ENCODE results near the gene GNAI3.
A peak's percentile ranks its signal among the peaks of the same experiment; 100 is the strongest.

Gene GNAI3

DNA sequence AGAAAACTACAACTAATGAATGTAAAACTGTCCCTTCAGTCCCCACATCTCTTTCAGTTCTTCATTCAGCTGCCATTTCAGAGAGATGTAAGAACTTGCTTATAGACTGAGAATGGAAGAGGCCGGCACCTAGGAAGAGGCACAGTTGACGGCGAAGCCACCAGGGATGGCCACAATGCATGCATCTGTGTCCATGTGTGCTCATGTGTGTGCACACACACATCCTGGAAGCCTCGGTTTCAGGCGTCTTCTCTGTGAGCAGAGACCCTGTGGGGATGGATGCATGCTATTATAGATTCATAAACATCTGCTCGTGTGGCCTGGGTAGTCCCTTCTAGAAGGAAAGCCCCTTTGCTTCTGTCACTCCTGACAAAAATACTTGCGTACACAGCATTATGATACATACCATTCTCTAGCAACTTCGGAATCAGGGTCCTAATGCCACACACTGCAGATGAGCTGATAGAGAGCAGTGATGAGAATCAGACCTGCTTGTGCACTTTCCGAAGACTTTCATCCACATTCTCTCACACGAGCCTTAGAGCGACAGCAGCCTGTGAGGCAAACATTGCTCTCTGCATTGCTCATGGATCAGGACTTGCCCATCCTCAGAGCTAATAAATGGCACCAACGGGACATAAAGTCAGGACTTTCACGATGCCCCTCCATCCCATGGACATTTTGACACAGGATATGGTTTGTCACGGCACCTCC lies 21.2 kb upstream of the GNAI3 start:
- no peak for DNase-seq (ENCODE audit: low spot score)

- DNase-seq (ENCODE audit: low spot score): no peak
Measured at GRCh38 chr1:109527846-109528695, 20.3 kb upstream of the GNAI3 start.

DNA sequence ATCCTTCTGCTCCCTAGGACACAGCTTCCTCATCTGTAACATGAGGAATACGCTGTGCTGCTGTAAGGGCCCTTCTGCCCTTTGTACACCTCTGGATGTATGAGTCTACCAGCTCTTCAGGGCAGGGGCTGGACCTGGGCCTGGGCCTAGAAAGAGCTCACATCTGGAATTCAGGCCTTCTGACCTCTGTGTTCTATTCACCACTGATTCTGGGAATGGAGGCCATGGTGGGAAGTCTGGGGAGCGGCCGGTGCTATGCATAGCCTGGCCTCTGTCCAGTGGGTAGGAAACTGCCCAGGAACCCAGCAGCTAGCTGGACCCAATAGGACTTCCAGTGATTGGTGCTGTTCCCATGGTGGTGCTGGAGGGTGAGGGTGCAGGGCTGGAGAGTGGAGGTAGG lies 19.7 kb upstream of the GNAI3 start:
- DNase-seq (ENCODE audit: low spot score): no peak

- DNase-seq (ENCODE audit: low spot score): no peak
Measured at GRCh38 chr1:109529881-109530456, 18.4 kb upstream of the GNAI3 start.

DNA sequence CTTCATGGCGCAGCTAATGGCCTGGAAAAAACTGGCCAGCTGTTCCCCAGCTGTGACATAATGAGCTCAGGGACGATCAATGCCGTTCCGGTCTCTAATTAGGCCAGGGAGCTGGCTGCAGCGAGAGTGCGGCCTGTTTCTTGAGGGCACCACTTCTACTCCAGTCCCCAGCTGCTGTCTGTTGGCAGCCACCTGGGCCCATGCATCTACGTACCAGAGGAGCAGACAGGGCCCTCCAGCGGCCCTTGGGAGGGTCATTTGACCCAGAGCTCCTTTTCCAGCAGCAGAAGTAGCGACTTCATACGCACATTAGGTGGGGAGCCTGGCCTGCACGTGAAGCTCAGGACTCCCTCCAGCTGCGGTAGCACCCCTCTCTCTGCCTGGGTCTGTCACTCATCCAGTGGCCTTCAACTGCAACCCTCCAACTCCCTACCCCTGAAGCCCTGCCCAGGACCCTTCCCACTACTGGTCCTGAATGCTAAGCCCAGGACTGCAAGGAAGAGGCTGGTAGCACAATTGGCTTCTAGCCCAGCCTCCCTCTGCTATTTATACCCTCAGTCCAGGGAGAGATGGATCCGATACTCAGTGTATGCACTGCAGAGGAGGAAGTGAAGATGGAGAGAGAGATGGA lies 17.8 kb upstream of the GNAI3 start:
- DNase-seq (ENCODE audit: low spot score): no peak

GRCh38 chr1:109531380-109531779 lies 17.0 kb upstream of the GNAI3 start:
- DNase-seq (ENCODE audit: low spot score): no peak

DNA sequence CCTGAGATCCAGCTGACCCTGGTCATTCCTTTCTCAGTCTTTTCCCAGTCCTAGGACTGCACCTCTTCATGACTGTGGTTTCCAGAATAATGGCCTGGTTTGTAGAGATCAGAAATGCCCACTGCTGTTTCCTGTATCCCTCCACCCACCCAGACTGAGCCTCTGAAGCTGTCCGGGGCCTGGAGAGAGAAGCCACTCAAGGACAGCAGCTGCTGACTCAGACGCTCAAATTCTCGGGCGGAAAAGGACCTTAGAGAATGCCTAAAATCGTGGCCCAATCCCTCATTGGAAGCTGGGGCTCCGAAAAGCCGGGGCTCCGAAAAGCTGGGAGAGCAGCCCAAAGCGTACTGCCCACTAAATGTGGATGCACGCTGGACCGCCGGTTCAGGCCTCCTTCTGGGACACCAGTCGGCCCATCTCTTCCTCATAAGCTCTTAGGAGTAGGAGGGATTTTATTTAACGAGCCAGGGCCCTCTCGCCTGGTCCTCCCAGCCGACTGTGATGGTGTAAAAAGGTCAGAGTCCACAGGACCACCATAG lies 16.5 kb upstream of the GNAI3 start:
- DNase-seq (ENCODE audit: low spot score): no peak

GRCh38 chr1:109532365-109533136 lies 15.9 kb upstream of the GNAI3 start:
- peak; percentile 63 for DNase-seq (ENCODE audit: low spot score)

DNA sequence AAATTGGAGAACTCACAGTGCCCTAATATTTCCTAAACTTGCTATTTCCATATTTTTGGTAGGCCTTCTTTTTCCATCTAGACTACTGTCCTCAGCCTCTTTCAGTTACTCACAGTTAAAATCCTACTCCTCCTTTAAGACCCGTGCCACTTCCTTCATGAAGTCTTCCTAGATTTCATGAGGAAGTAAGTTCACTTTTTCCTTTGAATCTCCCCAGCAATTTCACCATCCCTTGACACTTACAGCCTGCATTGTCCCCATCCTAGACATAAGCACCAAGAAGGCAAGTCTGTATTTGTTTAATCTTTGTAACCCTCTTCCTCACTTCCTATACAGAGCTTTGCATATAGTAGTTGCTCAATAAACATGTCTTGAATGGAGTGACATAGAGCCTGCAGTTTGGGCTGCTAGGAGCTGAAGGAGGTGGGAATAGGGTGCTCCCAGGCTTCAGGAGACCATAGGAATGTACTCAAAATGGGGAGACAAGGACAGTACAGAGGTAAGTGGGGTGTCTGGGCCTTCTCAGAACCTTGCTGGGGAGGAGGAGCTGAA lies 14.0 kb upstream of the GNAI3 start:
- DNase-seq (ENCODE audit: low spot score): no peak

DNA sequence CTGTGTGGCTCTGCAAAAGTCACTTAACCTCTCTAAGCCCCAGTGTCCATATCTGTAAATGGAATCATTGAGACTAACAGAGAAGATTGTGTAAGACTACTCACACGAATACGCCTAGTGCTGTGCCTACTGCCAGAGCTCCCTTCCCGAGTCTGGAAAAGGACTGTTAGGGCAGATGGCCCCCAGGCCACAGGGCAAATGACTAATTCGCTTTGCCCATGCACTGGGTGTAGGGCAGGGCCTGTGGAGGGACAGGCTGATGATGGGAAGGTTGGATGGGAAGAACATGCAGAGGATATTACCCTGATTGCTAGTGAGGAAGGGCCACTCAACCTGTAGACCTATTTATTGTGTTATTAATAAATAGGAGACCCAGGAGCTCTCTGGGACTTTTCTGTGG lies 12.9 kb upstream of the GNAI3 start:
- DNase-seq (ENCODE audit: low spot score): no peak

GRCh38 chr1:109535971-109536491 lies 12.4 kb upstream of the GNAI3 start:
- DNase-seq (ENCODE audit: low spot score): no peak

GRCh38 chr1:109537450-109538178 lies 10.8 kb upstream of the GNAI3 start:
- no peak for DNase-seq (ENCODE audit: low spot score)

DNA sequence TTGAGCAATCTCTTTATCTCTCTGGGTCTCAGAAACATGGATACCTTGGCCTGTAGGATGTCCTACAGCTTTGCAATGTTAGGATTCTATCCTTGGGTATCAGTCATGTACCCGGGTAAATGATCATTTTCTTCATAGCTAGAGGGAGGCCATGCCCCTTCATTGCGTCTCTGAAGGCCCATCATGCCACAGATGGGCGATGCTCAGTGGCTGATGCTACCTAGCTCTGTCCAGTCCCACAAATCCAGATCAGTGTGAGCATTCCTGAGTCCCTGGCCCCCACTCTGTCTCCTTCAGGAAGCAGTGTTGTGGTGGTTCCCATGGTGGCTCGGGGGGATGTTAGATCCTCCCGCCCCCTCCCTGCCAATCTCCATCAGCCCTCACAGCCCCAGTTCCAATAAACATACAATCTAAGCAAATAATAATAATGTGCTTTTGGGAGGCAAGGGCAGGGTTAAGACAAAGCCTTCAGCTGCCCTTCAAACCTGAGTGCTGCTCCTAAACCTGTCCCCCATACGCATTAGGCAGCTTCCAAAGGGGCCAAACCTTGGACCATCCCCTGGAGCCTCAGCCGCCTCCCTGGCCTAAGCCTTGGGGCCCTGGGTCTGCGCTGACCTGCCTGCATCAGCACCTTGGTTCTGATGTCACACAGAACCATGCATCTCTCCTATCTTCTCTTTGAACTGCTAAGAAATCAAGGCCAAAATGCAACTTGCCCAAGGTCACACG lies 9.4 kb upstream of the GNAI3 start:
- no peak for DNase-seq (ENCODE audit: low spot score)

DNA sequence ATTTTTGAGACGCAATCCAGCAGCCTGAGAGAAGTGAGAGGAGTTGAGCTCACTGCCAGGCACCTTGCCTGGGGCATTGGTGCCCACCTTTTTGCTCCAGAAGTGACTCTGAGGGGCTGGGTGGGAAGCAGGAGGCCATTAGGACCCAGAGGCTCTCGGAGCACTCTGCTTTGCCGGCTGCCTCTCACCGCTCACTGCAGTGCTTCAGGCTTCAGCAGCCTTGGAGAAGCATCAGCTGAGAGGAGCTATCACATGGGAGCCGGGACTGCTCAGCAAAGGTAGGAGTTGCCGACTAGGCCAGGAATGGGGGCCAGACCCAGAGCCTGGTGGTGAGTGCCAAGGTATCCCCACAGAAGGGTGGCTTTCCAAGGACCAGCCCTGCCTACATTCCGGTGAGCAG lies 8.7 kb upstream of the GNAI3 start, which contains the start of gene GPR61:
Gene GPR61, plus strand, starts transcription at position 197 of the 400 bp plus-strand sequence. CDS start 3,151 bp downstream, outside the sequence.
- DNase-seq (ENCODE audit: low spot score): no peak

- DNase-seq (ENCODE audit: low spot score): no peak
Measured at GRCh38 chr1:109541102-109541501, 7.3 kb upstream of the GNAI3 start.

GRCh38 chr1:109542657-109543056 lies 5.8 kb upstream of the GNAI3 start:
- DNase-seq (ENCODE audit: low spot score): no peak

- DNase-seq (ENCODE audit: low spot score): no peak
Measured at GRCh38 chr1:109543283-109543987, 5.0 kb upstream of the GNAI3 start.

DNA sequence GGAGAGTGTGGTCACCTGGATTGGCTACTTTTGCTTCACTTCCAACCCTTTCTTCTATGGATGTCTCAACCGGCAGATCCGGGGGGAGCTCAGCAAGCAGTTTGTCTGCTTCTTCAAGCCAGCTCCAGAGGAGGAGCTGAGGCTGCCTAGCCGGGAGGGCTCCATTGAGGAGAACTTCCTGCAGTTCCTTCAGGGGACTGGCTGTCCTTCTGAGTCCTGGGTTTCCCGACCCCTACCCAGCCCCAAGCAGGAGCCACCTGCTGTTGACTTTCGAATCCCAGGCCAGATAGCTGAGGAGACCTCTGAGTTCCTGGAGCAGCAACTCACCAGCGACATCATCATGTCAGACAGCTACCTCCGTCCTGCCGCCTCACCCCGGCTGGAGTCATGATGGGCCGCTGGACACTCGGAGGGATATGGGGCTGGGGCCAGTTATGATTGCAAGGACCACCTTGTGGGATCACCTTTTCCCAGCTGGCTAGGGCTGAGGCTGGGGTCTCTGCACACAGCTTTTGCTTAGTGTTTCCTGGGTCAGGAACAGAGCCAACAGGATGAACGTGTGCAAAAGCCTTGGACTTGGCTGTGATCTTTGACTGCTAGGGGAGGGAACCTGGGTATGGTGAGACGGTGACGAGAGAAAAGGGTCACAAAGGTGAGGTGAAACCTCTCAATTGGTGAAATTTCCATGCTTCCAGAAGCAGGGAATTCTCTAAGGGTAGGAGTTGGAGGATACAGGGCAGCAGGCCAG lies 4.3 kb upstream of the GNAI3 start:
- no peak for DNase-seq (ENCODE audit: low spot score)

Measured in kidney capillary endothelial cell (primary cell).